ENCODE results near the gene LMTK3. TPM values are rescaled to one million over a fixed set of nuclear protein-coding genes. Genes with fewer than 3 reads are reported as not detected.

The LMTK3 gene
- total and polyA plus RNA-seq, 9 of the 15 experiments (the other 6 are each of a cell fraction or from before 2014, with no cell fraction given) = 0.35 to 12.3 (median 2.0) TPM; not detected in 2

GRCh38 chr19:48445606-48446481, 65.8 kb downstream of the LMTK3 start, which contains the start of gene GRWD1 (continued):
- TF ChIP-seq, protein P1, sequence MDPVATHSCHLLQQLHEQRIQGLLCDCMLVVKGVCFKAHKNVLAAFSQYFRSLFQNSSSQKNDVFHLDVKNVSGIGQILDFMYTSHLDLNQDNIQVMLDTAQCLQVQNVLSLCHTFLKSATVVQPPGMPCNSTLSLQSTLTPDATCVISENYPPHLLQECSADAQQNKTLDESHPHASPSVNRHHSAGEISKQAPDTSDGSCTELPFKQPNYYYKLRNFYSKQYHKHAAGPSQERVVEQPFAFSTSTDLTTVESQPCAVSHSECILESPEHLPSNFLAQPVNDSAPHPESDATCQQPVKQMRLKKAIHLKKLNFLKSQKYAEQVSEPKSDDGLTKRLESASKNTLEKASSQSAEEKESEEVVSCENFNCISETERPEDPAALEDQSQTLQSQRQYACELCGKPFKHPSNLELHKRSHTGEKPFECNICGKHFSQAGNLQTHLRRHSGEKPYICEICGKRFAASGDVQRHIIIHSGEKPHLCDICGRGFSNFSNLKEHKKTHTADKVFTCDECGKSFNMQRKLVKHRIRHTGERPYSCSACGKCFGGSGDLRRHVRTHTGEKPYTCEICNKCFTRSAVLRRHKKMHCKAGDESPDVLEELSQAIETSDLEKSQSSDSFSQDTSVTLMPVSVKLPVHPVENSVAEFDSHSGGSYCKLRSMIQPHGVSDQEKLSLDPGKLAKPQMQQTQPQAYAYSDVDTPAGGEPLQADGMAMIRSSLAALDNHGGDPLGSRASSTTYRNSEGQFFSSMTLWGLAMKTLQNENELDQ (CRISPR knock-in tag; IDR thresholded peaks at IDR 0.05; ENCODE audit: borderline replicate concordance) = no peak
- TF ChIP-seq MED1 (CRISPR knock-in tag; IDR thresholded peaks at IDR 0.05; ENCODE audit: borderline replicate concordance) (no peak), MBD1 (CRISPR knock-in tag; IDR thresholded peaks at IDR 0.05) (no peak), SIN3A (IDR thresholded peaks at IDR 0.05; ENCODE audit: borderline replicate concordance in 2 of 2, control insufficient read depth in 1 of 2, low read depth in 2 of 2, low read length in 2 of 2) (peak; percentile 98 to 99), TCFL5 (CRISPR knock-in tag; conservative IDR thresholded peaks at IDR 0.05) (no peak), ZFP36 (IDR thresholded peaks at IDR 0.05; ENCODE audit: low read depth, low read length, partially characterized antibody) (no peak), ZNF695 (CRISPR knock-in tag; IDR thresholded peaks at IDR 0.05) (no peak), ZKSCAN1 (IDR thresholded peaks at IDR 0.05; ENCODE audit: low read depth, low read length) (0 out of 2 replicates have a peak, but pooled peaks have one; percentile 9), NFATC3 (IDR thresholded peaks at IDR 0.05) (no peak), ATF1 (CRISPR knock-in tag; IDR thresholded peaks at IDR 0.05) (no peak), ATF1 (tag; IDR thresholded peaks at IDR 0.05) (peak; percentile 95), HDAC2 (IDR thresholded peaks at IDR 0.05) (peak; percentile 98), NR2C1 (IDR thresholded peaks at IDR 0.05) (peak; percentile 73), NR2C1 (tag; IDR thresholded peaks at IDR 0.05) (peak; percentile 57; the same call in 1 of the 2 replicates), THRAP3 (IDR thresholded peaks at IDR 0.05; ENCODE audit: borderline replicate concordance) (0 out of 2 replicates have a peak, but pooled peaks have one; percentile 60), ETV1 (tag; conservative IDR thresholded peaks at IDR 0.05; ENCODE audit: low read depth) (peak; percentile 39), SIRT6 (IDR thresholded peaks at IDR 0.05; ENCODE audit: low read depth, low read length) (no peak), SLC30A9 (CRISPR knock-in tag; IDR thresholded peaks at IDR 0.05) (no peak), DLX4 (CRISPR knock-in tag; IDR thresholded peaks at IDR 0.05) (no peak)
- TF ChIP-seq, protein P2, sequence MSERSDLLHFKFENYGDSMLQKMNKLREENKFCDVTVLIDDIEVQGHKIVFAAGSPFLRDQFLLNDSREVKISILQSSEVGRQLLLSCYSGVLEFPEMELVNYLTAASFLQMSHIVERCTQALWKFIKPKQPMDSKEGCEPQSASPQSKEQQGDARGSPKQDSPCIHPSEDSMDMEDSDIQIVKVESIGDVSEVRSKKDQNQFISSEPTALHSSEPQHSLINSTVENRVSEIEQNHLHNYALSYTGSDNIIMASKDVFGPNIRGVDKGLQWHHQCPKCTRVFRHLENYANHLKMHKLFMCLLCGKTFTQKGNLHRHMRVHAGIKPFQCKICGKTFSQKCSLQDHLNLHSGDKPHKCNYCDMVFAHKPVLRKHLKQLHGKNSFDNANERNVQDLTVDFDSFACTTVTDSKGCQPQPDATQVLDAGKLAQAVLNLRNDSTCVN (CRISPR knock-in tag; IDR thresholded peaks at IDR 0.05) = no peak
- TF ChIP-seq, protein P3, sequence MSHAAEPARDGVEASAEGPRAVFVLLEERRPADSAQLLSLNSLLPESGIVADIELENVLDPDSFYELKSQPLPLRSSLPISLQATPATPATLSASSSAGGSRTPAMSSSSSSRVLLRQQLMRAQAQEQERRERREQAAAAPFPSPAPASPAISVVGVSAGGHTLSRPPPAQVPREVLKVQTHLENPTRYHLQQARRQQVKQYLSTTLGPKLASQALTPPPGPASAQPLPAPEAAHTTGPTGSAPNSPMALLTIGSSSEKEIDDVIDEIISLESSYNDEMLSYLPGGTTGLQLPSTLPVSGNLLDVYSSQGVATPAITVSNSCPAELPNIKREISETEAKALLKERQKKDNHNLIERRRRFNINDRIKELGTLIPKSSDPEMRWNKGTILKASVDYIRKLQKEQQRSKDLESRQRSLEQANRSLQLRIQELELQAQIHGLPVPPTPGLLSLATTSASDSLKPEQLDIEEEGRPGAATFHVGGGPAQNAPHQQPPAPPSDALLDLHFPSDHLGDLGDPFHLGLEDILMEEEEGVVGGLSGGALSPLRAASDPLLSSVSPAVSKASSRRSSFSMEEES (CRISPR knock-in tag; IDR thresholded peaks at IDR 0.05) = no peak
